Measurements from ENCODE around the gene TMEM208. TPM values are rescaled to one million over a fixed set of nuclear protein-coding genes. Genes with fewer than 3 reads are reported as not detected.

Gene TMEM208
- total RNA-seq, 6 experiments from 2014 or later, result 32.6 to 58.7 (median 40.5) TPM

- H3K4me3 ChIP-seq, result peak overlapping the region; percentile 56 to 79 (median 67)
- H3K9me3 ChIP-seq, result no peaks in the 10 kb centered on the region
- no peaks in the 10 kb centered on the region for H3K27me3 ChIP-seq
- peak overlapping the region; percentile 85 to 91 (median 90) for H3K27ac ChIP-seq
- peaks cover 0 to 17% (median 9%) of the 10 kb centered on the region in 4 donors for H3K4me1 ChIP-seq
- TF ChIP-seq CTCF (IDR thresholded peaks at IDR 0.05) (no peak), POLR2A (IDR thresholded peaks at IDR 0.05) (no peak)
- H3K36me3 ChIP-seq, result no peaks in the 10 kb centered on the region
- 0% methylated on average over 15 of the region's 59 CpGs for WGBS (ENCODE audit: insufficient coverage, low coverage, low lambda C conversion rate, missing lambda C conversion rate)
- ATAC-seq (peak; percentile 4 to 24 (median 12)), DNase-seq (peak in 1 of 3 donors; percentile 69)
- intact Hi-C loops (cut with DNase I), result no loop called here
These were observed 42.4 kb upstream of the TMEM208 start for GRCh38 chr16:67184453-67184994.

GRCh38 chr16:67184995-67185650 lies 41.8 kb upstream of the TMEM208 start:
- ATAC-seq, result peak; percentile 55 to 63 (median 58)
- H3K4me1 ChIP-seq, result peaks cover 0 to 17% (median 9%) of the 10 kb centered on the region in 4 donors
- no peaks in the 10 kb centered on the region for H3K36me3 ChIP-seq
- TF ChIP-seq CTCF (IDR thresholded peaks at IDR 0.05) (peak; percentile 76 to 83 (median 77)), POLR2A (IDR thresholded peaks at IDR 0.05) (no peak)
- WGBS (ENCODE audit: insufficient coverage, low coverage, low lambda C conversion rate, missing lambda C conversion rate), result 9% methylated on average over 12 of the region's 43 CpGs
- H3K4me3 ChIP-seq, result no peak overlapping the region
- H3K27me3 ChIP-seq, result no peaks in the 10 kb centered on the region
- intact Hi-C loops (cut with DNase I), result no loop called here
- peak; percentile 89 to 92 (median 89) for DNase-seq
- no peaks in the 10 kb centered on the region for H3K9me3 ChIP-seq
- no peak overlapping the region for H3K27ac ChIP-seq

GRCh38 chr16:67185651-67186134 lies 41.2 kb upstream of the TMEM208 start:
- Histone ChIP-seq H3K27me3 (no peaks in the 10 kb centered on the region), H3K4me3 (no peak overlapping the region), H3K4me1 (peaks cover 0 to 17% (median 9%) of the 10 kb centered on the region in 4 donors), H3K27ac (no peak overlapping the region), H3K9me3 (no peaks in the 10 kb centered on the region), H3K36me3 (no peaks in the 10 kb centered on the region)
- TF ChIP-seq POLR2A (IDR thresholded peaks at IDR 0.05) (no peak), CTCF (IDR thresholded peaks at IDR 0.05) (no peak)
- intact Hi-C loops (cut with DNase I), result no loop called here
- DNase-seq, result no peak
- WGBS (ENCODE audit: insufficient coverage, low coverage, low lambda C conversion rate, missing lambda C conversion rate), result 5% methylated on average over 12 of the region's 12 CpGs
- no peak for ATAC-seq

GRCh38 chr16:67186550-67186950 lies 40.4 kb upstream of the TMEM208 start:
- WGBS (ENCODE audit: insufficient coverage, low coverage, low lambda C conversion rate, missing lambda C conversion rate), result no CpG with 5 or more reads among the region's 5 CpGs
- Histone ChIP-seq H3K36me3 (no peaks in the 10 kb centered on the region), H3K4me1 (peaks cover 0 to 20% (median 9%) of the 10 kb centered on the region in 4 donors), H3K4me3 (no peak overlapping the region), H3K9me3 (no peaks in the 10 kb centered on the region), H3K27me3 (no peaks in the 10 kb centered on the region), H3K27ac (no peak overlapping the region)
- no peak for ATAC-seq
- no peak for DNase-seq
- TF ChIP-seq POLR2A (IDR thresholded peaks at IDR 0.05) (no peak), CTCF (IDR thresholded peaks at IDR 0.05) (no peak)
- intact Hi-C loops (cut with DNase I), result no loop called here

All from right lobe of liver (tissue), 6 donors.